Diencephalon (tissue), 1 donor: ENCODE results near the gene RBM44. TPM values are rescaled to one million over a fixed set of nuclear protein-coding genes. Genes with fewer than 3 reads are reported as not detected.

Experiments
- small RNA-seq: library from RNA; depleted of rRNA; stranded (forward); fragments of <200 nt; gene quantifications from one replicate; pipeline ENCODE3, GENCODE V24; 2014
- total RNA-seq: library from RNA; depleted of rRNA; stranded (reverse); fragments of >200 nt; gene quantifications from one replicate; pipeline ENCODE4 v1.2.3, GENCODE V29; 2014

Gene RBM44, protein sequence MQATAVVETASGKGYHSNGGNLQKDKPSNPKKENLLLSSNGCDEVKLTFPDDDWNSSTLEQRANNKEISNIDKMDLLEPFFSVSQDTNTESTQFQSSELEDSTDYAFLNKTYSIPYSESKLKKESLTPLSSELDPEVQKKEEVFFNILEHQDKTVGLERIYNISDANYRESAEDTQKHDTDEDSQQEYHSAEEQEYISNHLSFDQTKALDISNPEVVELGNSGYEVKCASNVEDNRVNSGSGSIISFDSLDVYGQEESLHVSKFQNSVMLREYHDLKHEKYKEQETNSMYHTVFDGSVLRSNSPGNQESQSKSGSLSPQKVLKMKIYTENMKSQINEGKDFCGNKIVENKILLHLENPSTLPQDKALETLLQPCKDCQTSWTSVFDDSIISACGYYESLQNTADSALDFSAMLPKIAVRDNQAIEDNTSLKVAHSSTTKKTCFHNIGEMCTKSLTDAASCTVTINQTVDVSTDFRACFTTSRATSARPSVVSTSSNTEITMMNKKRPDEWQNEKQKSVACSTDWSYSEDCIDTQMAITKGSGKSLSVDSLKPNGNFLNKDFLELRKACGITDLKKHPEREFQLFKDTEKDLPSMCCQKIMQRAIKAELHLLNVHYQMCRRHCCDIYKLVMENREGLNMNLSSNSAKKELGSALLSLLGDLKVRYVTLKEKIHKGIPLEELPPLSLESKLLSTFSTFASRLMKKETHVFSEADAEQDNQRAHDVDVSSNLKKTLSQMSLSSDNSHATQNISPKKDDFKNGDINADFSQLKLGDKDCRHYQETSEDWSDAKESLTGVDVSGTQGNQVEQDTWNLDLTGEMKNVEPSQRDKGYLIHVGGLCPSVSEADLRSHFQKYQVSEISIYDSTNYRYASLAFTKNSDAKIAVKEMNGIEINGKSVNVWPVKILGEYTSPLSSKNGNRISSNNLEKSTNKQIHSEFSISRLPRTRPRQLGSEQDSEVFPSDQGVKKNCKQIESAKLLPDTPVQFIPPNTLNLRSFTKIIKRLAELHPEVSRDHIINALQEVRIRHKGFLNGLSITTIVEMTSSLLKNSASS
- 2.8 TPM for total RNA-seq

DNA sequence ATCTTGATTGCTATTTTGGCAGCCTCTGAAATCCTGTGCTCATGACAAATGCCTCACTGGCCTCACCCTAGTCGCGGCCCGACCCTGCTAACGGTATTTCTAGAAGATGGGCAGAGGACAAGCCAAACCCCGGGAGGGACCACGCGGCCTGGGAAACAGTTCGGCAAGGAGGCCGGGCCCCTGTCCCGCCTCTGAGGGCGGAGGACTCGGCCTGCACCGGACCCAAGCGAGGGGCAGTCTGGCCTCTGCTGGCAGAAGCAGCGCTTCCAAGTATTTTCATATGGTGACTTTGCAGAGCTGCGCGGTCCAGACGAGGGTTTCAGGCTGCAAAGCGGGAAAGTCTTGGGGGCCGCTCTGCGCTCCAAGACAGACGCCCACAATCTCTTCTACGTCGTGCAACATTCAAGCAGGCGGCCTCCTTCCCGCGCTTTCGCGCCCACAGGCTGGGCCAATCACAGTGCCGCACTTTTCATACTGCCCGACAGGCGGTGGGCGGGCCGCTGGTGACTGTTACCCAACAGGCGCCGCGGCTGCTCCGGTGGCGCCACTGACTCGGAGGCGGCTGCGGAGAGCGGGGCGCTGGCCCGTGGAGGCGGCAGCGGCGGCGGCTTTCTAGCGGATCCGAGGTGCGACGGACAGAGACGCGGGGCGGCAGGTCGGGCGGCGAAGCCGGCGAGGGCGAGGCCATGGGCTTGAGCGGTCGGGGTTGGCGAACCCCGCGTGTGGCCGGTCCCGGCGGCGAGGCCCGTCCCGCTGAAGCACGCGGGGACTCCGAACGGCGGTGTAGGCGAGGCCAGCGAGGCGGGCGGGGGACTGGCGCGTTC, at the start of gene RBM44:
Gene RBM44 (plus strand): TSS at position 544 of the 824 bp plus-strand sequence. CDS start 14,831 bp downstream, outside the sequence.

DNA sequence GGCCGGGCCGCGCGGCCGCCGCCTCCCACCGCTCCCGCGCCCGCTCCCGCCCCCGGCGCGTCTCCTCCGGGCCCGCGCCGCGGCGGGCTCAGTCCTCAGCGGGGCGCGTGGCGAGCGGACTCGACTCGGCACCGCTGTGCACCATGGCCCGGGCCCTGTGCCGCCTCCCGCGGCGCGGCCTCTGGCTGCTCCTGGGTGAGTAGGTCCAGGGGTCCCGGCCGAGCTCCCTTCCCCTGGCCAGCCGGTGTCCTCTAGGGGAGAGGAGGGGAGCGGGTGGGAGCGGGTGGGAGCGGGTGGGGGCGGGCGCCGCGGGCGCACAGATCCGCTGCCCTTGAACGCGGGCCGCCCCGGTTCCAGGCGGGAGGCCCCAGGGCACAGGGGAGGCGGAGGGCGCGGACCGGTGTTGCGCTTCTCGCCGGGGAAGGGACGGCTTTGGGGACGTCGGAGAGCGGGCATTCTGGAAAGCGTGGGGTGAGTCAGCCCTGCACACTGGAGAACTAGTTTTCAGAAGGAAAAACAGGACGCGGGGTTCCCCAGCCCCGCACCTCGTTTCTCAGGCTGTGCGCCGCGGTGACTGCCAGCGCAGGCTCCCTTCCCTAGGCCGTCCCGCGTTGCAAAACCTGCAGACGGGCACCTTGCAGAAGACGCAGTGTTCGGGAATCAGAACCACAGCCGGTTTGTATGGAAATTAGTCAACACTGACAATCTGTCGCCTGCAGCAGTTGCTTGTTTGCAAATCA, 61.1 kb downstream of the RBM44 start, which contains the start of gene RAMP1:
Gene RAMP1 (plus strand): TSS at position 91 of the 740 bp plus-strand sequence. CDS start 53 bp downstream, at position 144.

Small RNA genes lying within 50 kb of the gene (small RNA-seq; reads per million reads assigned to genes)
- gene RF00157: not detected

Other genes starting within 250 kb of the RBM44 start
- not detected for gene PRLH, start 232.2 kb upstream of the RBM44 start, total RNA-seq
- gene RAB17, start 208.0 kb upstream of the RBM44 start, total RNA-seq: under 0.01 TPM
- gene LRRFIP1, start 171.2 kb upstream of the RBM44 start, total RNA-seq: 36.9 TPM
- gene RAMP1, start 60.8 kb downstream of the RBM44 start, total RNA-seq: 29.3 TPM
- 50.3 TPM for gene UBE2F, start 168.2 kb downstream of the RBM44 start, total RNA-seq